ENCODE data around the gene SLC39A3.

DNA sequence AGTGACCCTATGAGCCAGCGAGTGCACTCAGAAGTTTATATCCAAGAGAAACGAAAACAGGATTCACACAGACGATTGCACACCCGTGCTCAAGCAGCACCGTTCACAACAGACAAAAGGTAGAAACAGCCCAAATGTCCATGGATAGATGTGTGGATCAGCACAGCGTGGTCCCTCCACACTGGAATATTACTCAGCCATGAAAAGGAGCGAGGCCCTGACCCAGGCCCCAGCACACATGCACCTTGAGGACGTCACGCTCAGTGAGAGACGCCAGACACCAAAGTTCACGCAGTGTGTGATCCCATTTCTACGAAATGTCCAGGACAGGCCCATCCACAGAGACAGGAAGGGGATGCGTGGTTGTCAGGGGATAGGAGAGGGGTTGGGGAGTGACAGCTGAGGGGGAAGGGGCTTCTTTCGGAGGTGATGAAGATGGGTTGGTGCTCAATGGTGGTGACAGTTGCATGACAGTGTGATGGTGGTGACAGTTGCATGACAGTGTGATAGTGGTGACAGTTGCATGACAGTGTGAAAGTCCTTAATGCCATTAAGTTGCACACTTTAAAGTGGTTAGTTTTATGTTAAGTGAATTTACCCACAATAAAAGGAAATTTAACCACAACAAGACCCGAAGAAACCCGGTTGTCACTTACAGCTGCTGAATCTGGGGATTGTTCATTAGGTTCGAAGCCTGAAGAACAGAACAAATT is 18.9 kb upstream of the SLC39A3 start:
- TF ChIP-seq POLR2A (IDR thresholded peaks at IDR 0.05; ENCODE audit: low read depth, low read length): no peak
- no peak for TF ChIP-seq TAF1 (IDR thresholded peaks at IDR 0.05; ENCODE audit: low read depth, low read length)
- TF ChIP-seq POLR2AphosphoS5 (IDR thresholded peaks at IDR 0.05; ENCODE audit: low read depth, low read length): no peak
- no peak for TF ChIP-seq POU2F2 (IDR thresholded peaks at IDR 0.05; ENCODE audit: low read depth, low read length)

Measured in GM12891 (cell line).